Activated CD4-positive, alpha-beta T cell treated with anti-CD3 and anti-CD28 coated beads, Interleukin-2, amount 50 U/mL, for 4 hours (primary cell): ENCODE data around the gene TMEM131.

ENCODE experiments used
- DNase-seq, 2 experiments: peaks; one replicate each; pipeline ENCODE4 v3.0.0-alpha.2; 2020

The TMEM131 gene

GRCh38 chr2:97734061-97735051, 261.4 kb downstream of the TMEM131 start:
- DNase-seq, result no peak

- DNase-seq, result no peak
These were observed 262.3 kb downstream of the TMEM131 start for GRCh38 chr2:97733341-97734035.

- DNase-seq, result no peak
These were observed 263.1 kb downstream of the TMEM131 start for GRCh38 chr2:97732436-97733340.

- DNase-seq, result no peak
These were observed 264.3 kb downstream of the TMEM131 start for GRCh38 chr2:97731274-97732020.

- DNase-seq, result no peak
These were observed 265.5 kb downstream of the TMEM131 start for GRCh38 chr2:97730245-97730644.

GRCh38 chr2:97728091-97728731, 267.5 kb downstream of the TMEM131 start:
- no peak for DNase-seq

- no peak for DNase-seq
These were observed 268.5 kb downstream of the TMEM131 start for GRCh38 chr2:97727296-97727695.

- no peak for DNase-seq
These were observed 269.3 kb downstream of the TMEM131 start for GRCh38 chr2:97726261-97727064.

- no peak for DNase-seq
These were observed 270.6 kb downstream of the TMEM131 start for GRCh38 chr2:97724946-97725688.

GRCh38 chr2:97724501-97724900, 271.2 kb downstream of the TMEM131 start:
- DNase-seq, result no peak

- DNase-seq, result no peak
These were observed 271.7 kb downstream of the TMEM131 start for GRCh38 chr2:97724073-97724410.

GRCh38 chr2:97723156-97724072, 272.3 kb downstream of the TMEM131 start:
- no peak for DNase-seq

- no peak for DNase-seq
These were observed 273.5 kb downstream of the TMEM131 start for GRCh38 chr2:97722227-97722626.

- DNase-seq, result no peak
These were observed 275.0 kb downstream of the TMEM131 start for GRCh38 chr2:97720746-97721145.

GRCh38 chr2:97719362-97720155, 276.2 kb downstream of the TMEM131 start:
- DNase-seq, result no peak

- peak in 1 of 2 experiments; percentile 24 for DNase-seq
These were observed 276.8 kb downstream of the TMEM131 start for GRCh38 chr2:97718942-97719341.

- DNase-seq, result peak; percentile 58
These were observed 277.5 kb downstream of the TMEM131 start for GRCh38 chr2:97718051-97718882.
